ENCODE measurements around the gene CFAP20DC. TPM values are rescaled to one million over a fixed set of nuclear protein-coding genes. Genes with fewer than 3 reads are reported as not detected.

Gene CFAP20DC
- total RNA-seq, 1 experiment from 2014 or later: 4.5 TPM

- Histone ChIP-seq H3K79me2 (ENCODE audit: insufficient read depth, low read length) (no peaks in the 10 kb centered on the region), H3K79me1 (ENCODE audit: insufficient read depth, low read depth, low read length, poor library complexity, severe bottlenecking) (no peaks in the 10 kb centered on the region), H3T11ph (ENCODE audit: low read length) (no peak overlapping the region), H3K27me3 (ENCODE audit: insufficient read depth, low read length) (no peaks in the 10 kb centered on the region), H2BK15ac (ENCODE audit: low read depth, low read length) (no peak overlapping the region), H4K5ac (ENCODE audit: insufficient read length, low read depth, low read length) (no peak overlapping the region), H3K27ac (ENCODE audit: insufficient read length, low read depth, low read length) (no peak overlapping the region), H2AFZ (ENCODE audit: low read length) (no peak overlapping the region), H3K4me2 (ENCODE audit: insufficient read depth, insufficient read length, low read length) (no peak overlapping the region), H4K91ac (ENCODE audit: insufficient read length, low read depth, low read length) (no peak overlapping the region), H2BK20ac (ENCODE audit: low read depth, low read length, poor library complexity, severe bottlenecking) (no peak overlapping the region), H4K8ac (replicated peaks; ENCODE audit: insufficient read length, low read depth, low read length) (no peak overlapping the region), H4K20me1 (ENCODE audit: control insufficient read depth, insufficient read depth, insufficient read length) (no peaks in the 10 kb centered on the region), H3K23ac (ENCODE audit: insufficient read length, low read depth, low read length) (no peak overlapping the region), H3K9ac (ENCODE audit: extremely low read depth, insufficient read length, low read length) (no peak overlapping the region), H3K4me1 (ENCODE audit: insufficient read depth, low read length) (no peaks in the 10 kb centered on the region), H3K56ac (ENCODE audit: insufficient read length, low read depth, low read length) (no peak overlapping the region), H2BK120ac (ENCODE audit: low read depth, low read length, poor library complexity, severe bottlenecking) (no peak overlapping the region), H3K14ac (ENCODE audit: insufficient read depth, low read length) (no peak overlapping the region), H2AK5ac (ENCODE audit: insufficient read length, low read length) (no peak overlapping the region), H2BK12ac (ENCODE audit: insufficient read length, low read depth, low read length) (no peak overlapping the region), H3K4ac (ENCODE audit: low read depth, low read length) (no peak overlapping the region), H3K23me2 (ENCODE audit: insufficient read length, low read depth, low read length, poor library complexity, severe bottlenecking) (no peaks in the 10 kb centered on the region), H3K18ac (ENCODE audit: insufficient read length, low read depth, low read length) (no peak overlapping the region), H3K9me3 (ENCODE audit: control insufficient read depth, low read depth, low read length) (no peaks in the 10 kb centered on the region), H2BK5ac (ENCODE audit: insufficient read length, low read length) (no peak overlapping the region)
- Mint-ChIP-seq H3K27me3 (ENCODE audit: low read depth) (peaks cover 3% of the 10 kb centered on the region; the same call in 1 of the 2 replicates), H3K36me3 (ENCODE audit: insufficient read depth in 1 of 3, low read depth in 3 of 3) (peaks cover 0 to 15% (median 0%) of the 10 kb centered on the region in 3 experiments; a peak in 2 of 7 replicates), H3K9me3 (peaks cover 0 to 3% of the 10 kb centered on the region in 2 experiments; a peak in 1 of 5 replicates), H3K27ac (no peak overlapping the region), H3K4me1 (peaks cover 8 to 9% of the 10 kb centered on the region in 2 experiments; a peak in 3 of 4 replicates), H3K4me3 (peak overlapping the region in 1 of 2 experiments; percentile 1; a peak in 1 of 5 replicates)
- no CpG with 5 or more reads among the region's 3 CpGs for WGBS (ENCODE audit: extremely low coverage, insufficient read length, low lambda C conversion rate)
- TF ChIP-seq, protein P1, sequence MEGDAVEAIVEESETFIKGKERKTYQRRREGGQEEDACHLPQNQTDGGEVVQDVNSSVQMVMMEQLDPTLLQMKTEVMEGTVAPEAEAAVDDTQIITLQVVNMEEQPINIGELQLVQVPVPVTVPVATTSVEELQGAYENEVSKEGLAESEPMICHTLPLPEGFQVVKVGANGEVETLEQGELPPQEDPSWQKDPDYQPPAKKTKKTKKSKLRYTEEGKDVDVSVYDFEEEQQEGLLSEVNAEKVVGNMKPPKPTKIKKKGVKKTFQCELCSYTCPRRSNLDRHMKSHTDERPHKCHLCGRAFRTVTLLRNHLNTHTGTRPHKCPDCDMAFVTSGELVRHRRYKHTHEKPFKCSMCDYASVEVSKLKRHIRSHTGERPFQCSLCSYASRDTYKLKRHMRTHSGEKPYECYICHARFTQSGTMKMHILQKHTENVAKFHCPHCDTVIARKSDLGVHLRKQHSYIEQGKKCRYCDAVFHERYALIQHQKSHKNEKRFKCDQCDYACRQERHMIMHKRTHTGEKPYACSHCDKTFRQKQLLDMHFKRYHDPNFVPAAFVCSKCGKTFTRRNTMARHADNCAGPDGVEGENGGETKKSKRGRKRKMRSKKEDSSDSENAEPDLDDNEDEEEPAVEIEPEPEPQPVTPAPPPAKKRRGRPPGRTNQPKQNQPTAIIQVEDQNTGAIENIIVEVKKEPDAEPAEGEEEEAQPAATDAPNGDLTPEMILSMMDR (conservative IDR thresholded peaks at IDR 0.05): no peak
- no peak for DNase-seq
These were observed 326.7 kb downstream of the CFAP20DC start for GRCh38 chr3:58723173-58723572.
